ENCODE results near the gene SQOR. TPM values are rescaled to one million over a fixed set of nuclear protein-coding genes. Genes with fewer than 3 reads are reported as not detected.

The SQOR gene
- total RNA-seq, 4 donors from 2014 or later = 85.8 to 101 (median 96.7) TPM

DNA sequence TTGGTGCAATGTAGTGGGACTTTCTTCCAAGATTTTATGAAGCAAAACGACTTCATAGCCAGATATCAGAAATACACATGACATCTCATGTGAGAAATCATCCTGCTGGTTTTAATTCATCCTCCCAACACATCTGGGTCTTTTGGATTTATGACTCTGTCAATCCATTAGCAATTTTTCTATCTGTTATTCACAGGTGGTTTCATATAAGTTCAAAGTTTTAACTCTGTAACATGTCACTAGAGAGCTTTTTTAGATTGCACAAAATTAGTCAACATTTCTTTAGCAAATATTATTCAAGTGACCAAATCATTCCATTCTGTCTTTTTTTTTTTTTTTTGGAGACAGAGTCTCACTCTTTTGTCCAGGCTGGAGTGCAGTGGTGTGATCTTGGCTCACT lies 30.4 kb downstream of the SQOR start:
- Histone ChIP-seq H3K27ac (no peak overlapping the region), H3K4me3 (no peak overlapping the region), H3K9me3 (no peaks in the 10 kb centered on the region), H3K27me3 (no peaks in the 10 kb centered on the region), H3K36me3 (peaks cover 0 to 49% (median 0%) of the 10 kb centered on the region in 3 donors), H3K4me1 (peaks cover 0 to 8% (median 0%) of the 10 kb centered on the region in 4 donors)
- no peak for TF ChIP-seq POLR2A (IDR thresholded peaks at IDR 0.05)
- TF ChIP-seq, protein P1, sequence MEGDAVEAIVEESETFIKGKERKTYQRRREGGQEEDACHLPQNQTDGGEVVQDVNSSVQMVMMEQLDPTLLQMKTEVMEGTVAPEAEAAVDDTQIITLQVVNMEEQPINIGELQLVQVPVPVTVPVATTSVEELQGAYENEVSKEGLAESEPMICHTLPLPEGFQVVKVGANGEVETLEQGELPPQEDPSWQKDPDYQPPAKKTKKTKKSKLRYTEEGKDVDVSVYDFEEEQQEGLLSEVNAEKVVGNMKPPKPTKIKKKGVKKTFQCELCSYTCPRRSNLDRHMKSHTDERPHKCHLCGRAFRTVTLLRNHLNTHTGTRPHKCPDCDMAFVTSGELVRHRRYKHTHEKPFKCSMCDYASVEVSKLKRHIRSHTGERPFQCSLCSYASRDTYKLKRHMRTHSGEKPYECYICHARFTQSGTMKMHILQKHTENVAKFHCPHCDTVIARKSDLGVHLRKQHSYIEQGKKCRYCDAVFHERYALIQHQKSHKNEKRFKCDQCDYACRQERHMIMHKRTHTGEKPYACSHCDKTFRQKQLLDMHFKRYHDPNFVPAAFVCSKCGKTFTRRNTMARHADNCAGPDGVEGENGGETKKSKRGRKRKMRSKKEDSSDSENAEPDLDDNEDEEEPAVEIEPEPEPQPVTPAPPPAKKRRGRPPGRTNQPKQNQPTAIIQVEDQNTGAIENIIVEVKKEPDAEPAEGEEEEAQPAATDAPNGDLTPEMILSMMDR (IDR thresholded peaks at IDR 0.05) = no peak
- DNase-seq = no peak

DNA sequence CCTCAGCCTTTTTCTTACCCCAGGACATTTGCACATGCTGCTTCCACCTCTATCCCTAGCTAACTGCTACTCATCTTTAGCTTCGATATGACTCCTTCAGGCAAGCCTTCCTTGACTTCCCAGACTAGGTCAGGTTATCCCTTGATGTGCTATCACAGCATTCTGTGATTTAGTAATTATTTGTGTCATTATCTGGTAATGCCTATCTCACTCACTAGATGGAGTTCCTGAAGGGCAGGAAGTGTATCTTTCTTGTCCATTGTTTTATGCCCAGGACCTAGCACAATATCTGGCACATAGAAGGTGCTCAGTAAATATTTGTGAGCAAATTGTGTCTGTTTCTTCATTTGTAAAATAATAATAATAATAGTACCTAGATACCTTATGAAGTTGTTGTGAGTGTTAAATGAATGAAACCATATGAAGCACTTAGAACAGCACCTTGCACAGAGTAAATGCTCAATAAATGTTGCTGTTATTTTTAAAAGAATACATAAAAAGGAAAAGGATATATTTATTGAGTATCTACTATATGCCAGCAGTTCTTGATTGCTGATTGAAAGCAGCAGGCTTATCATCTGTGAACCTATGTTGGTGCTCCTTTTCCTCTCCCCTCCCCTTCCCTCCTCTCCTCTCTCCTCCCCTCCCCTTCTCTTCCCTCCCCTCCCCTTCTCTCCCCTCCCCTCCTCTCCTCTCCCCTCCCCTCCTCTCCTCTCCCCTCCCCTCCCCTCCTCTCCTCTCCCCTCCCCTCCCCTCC lies 31.5 kb downstream of the SQOR start:
- Histone ChIP-seq H3K36me3 (peaks cover 0 to 58% (median 0%) of the 10 kb centered on the region in 3 donors), H3K27ac (no peak overlapping the region), H3K4me1 (no peaks in the 10 kb centered on the region)

DNA sequence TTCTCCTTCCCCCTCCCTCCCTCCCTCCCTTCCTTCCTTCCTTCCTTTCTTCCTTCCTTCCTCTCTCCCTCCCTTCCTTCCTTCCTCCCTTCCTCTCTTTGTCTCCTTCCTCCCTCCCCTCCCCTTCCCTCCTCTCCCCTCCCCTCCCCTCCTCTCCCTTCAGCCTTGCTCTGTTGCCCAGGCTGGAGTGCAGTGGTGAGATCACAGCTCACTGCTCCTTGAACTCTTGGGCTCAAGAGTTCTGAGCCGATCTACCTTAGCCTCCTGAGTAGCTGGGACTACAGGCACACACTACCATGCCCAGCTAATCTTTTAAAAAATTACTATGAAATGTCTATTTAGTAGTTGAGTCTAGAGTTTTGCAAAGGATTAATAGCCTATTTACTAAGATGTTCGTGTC lies 32.2 kb downstream of the SQOR start:
- Histone ChIP-seq H3K4me3 (no peak overlapping the region), H3K9me3 (no peaks in the 10 kb centered on the region), H3K27ac (no peak overlapping the region), H3K27me3 (no peaks in the 10 kb centered on the region), H3K36me3 (peaks cover 0 to 57% (median 0%) of the 10 kb centered on the region in 3 donors), H3K4me1 (no peaks in the 10 kb centered on the region)
- DNase-seq = no peak
- TF ChIP-seq, protein P1 (IDR thresholded peaks at IDR 0.05) = no peak
- no peak for TF ChIP-seq POLR2A (IDR thresholded peaks at IDR 0.05)

More for the DNA sequence above, 31.5 kb downstream of the SQOR start:
- TF ChIP-seq, protein P1 (IDR thresholded peaks at IDR 0.05) = no peak
- no peak for TF ChIP-seq POLR2A (IDR thresholded peaks at IDR 0.05)
- Histone ChIP-seq H3K4me3 (no peak overlapping the region), H3K27me3 (no peaks in the 10 kb centered on the region), H3K9me3 (no peaks in the 10 kb centered on the region)
- no peak for DNase-seq

DNA sequence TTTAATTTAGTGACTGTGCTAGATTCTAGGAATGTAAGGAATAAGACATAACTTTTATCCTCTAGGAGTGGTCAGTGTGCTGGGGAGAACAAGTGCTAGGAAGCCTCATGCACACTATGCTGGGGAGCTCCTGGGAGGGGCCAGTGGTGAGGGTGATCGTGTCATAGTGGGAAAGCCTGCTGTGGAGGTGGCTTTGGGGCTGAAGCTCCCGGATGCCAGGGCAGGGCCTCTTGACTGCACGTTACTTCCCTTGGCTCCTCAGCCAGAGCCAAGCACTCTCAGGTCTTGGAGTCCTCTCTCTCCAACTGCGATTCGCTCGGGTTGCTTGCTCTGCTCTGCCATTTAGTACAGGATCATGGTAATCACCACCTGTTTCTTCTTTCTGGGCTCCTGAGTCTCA lies 33.6 kb downstream of the SQOR start:
- DNase-seq = no peak
- H3K27me3 ChIP-seq = no peaks in the 10 kb centered on the region
- TF ChIP-seq, protein P1 (IDR thresholded peaks at IDR 0.05) = no peak
- TF ChIP-seq POLR2A (IDR thresholded peaks at IDR 0.05) = no peak
- no peak overlapping the region for H3K27ac ChIP-seq
- H3K9me3 ChIP-seq = no peaks in the 10 kb centered on the region
- no peaks in the 10 kb centered on the region for H3K4me1 ChIP-seq
- no peak overlapping the region for H3K4me3 ChIP-seq
- H3K36me3 ChIP-seq = peaks cover 0 to 57% (median 0%) of the 10 kb centered on the region in 3 donors

DNA sequence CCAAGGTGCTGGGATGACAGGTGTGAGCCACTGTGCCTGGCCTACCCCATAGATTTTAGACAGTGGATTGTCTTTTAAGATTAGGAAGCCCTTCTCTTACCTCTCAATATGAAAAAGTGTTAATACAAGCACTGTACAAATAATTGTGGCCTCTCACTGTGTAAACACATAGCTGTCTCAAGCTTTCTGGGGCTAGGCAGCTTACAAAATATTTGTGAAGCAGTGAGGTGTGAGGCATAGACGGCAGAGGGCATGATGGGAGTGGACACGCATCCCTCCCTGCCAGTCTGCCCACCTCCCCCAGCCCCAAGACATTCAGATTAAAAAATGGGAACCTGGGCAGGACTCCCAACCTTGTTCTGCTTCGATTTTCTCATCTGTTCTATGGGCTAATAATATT lies 34.6 kb downstream of the SQOR start:
- Histone ChIP-seq H3K4me3 (no peak overlapping the region), H3K9me3 (no peaks in the 10 kb centered on the region), H3K27me3 (no peaks in the 10 kb centered on the region), H3K4me1 (no peaks in the 10 kb centered on the region), H3K36me3 (peaks cover 0 to 63% (median 0%) of the 10 kb centered on the region in 3 donors), H3K27ac (peak overlapping the region in 1 of 4 donors; percentile 5)
- TF ChIP-seq, protein P1 (IDR thresholded peaks at IDR 0.05) = no peak
- no peak for TF ChIP-seq POLR2A (IDR thresholded peaks at IDR 0.05)
- DNase-seq = no peak
